ENCODE measurements around the gene SH3BP4.

Gene SH3BP4

GRCh38 chr2:234983011-234983726, 31.4 kb downstream of the SH3BP4 start:
- FAIRE-seq: no peak

GRCh38 chr2:234985608-234986245, 33.9 kb downstream of the SH3BP4 start:
- FAIRE-seq: no peak

- no peak for FAIRE-seq
These were observed 34.6 kb downstream of the SH3BP4 start for GRCh38 chr2:234986390-234986789.

GRCh38 chr2:234986876-234987720, 35.3 kb downstream of the SH3BP4 start:
- FAIRE-seq: no peak

GRCh38 chr2:234987754-234988153, 35.9 kb downstream of the SH3BP4 start:
- no peak for FAIRE-seq

- no peak for FAIRE-seq
These were observed 36.7 kb downstream of the SH3BP4 start for GRCh38 chr2:234988491-234988890.

GRCh38 chr2:234989183-234989701, 37.4 kb downstream of the SH3BP4 start:
- FAIRE-seq: no peak

GRCh38 chr2:234990300-234990699, 38.5 kb downstream of the SH3BP4 start:
- no peak for FAIRE-seq

GRCh38 chr2:234991290-234991689, 39.5 kb downstream of the SH3BP4 start:
- FAIRE-seq: no peak

GRCh38 chr2:234991793-234992192, 40.0 kb downstream of the SH3BP4 start:
- no peak for FAIRE-seq

- no peak for FAIRE-seq
These were observed 40.4 kb downstream of the SH3BP4 start for GRCh38 chr2:234992196-234992595.

GRCh38 chr2:234992624-234993349, 41.0 kb downstream of the SH3BP4 start:
- no peak for FAIRE-seq

- FAIRE-seq: no peak
These were observed 41.7 kb downstream of the SH3BP4 start for GRCh38 chr2:234993541-234993981.

- no peak for FAIRE-seq
These were observed 42.9 kb downstream of the SH3BP4 start for GRCh38 chr2:234994438-234995321.

GRCh38 chr2:234995332-234996068, 43.7 kb downstream of the SH3BP4 start:
- FAIRE-seq: no peak

- peak; percentile 53 for FAIRE-seq
These were observed 44.5 kb downstream of the SH3BP4 start for GRCh38 chr2:234996069-234996940.

GRCh38 chr2:234996941-234997270, 45.1 kb downstream of the SH3BP4 start:
- FAIRE-seq: no peak

- FAIRE-seq: no peak
These were observed 45.6 kb downstream of the SH3BP4 start for GRCh38 chr2:234997389-234997788.

- no peak for FAIRE-seq
These were observed 46.8 kb downstream of the SH3BP4 start for GRCh38 chr2:234998404-234999211.

All from G401.6 (cell line).